K562 (cell line): ENCODE data around the gene PATL2. TPM values are rescaled to one million over a fixed set of nuclear protein-coding genes. Genes with fewer than 3 reads are reported as not detected.

ENCODE experiments used
- CLOCK ChIP-seq: fragments of 250-450 bp; sonication (Bioruptor Pico); IDR thresholded peaks from 2 replicates; pipeline ENCODE4 v1.4.0; 2020; ENCODE audit warnings: mild to moderate bottlenecking, moderate library complexity, borderline replicate concordance
- NFIX ChIP-seq: fragments of 250-450 bp; sonication (Bioruptor Pico); IDR thresholded peaks from 2 replicates; pipeline ENCODE4 v1.4.0; 2020; ENCODE audit warnings: low read depth, mild to moderate bottlenecking, moderate library complexity
- SMAD2 ChIP-seq: fragments of 150-350 bp; IDR thresholded peaks from 2 replicates; pipeline ENCODE4 v1.6.1; 2014; ENCODE audit warnings: low read depth, mild to moderate bottlenecking, low read length
- ZFP1 ChIP-seq: fragments of 450-650 bp; formaldehyde crosslinking; IDR thresholded peaks from 2 replicates; pipeline ENCODE4 v1.4.0; 2020; ENCODE audit warnings: mild to moderate bottlenecking, mixed read lengths
- ZNF239 ChIP-seq: fragments of 250-450 bp; sonication (Bioruptor Pico); IDR thresholded peaks from 2 replicates; pipeline ENCODE4 v1.4.0; 2020; ENCODE audit warnings: mild to moderate bottlenecking
- ZNF655 ChIP-seq: fragments of 250-450 bp; sonication (Bioruptor Pico); IDR thresholded peaks from 2 replicates; pipeline ENCODE4 v1.5.0; 2021
- polyA plus RNA-seq, 8 experiments: library from polyadenylated mRNA; depleted of rRNA in 4 of 8; stranded (reverse) in 5 of 8; unstranded in 3 of 8; fragments of >200 nt; fragmentation: Nextera tagmentation in 2 of 8; fragmentation: Illumina TruSeq in 1 of 8; extraction: Ambion mirVana in 2 of 8; extraction: Trizol in 1 of 8; gene quantifications; 2 replicates each; pipeline versions ENCODE4 v1.2.1 to v1.2.3, GENCODE V29; 2011 to 2014; ENCODE audit warnings: inconsistent platforms in 1 of 8, missing spikeins in 1 of 8
- small RNA-seq: library from RNA; depleted of rRNA; stranded (forward); fragments of <200 nt; gene quantifications from one replicate; pipeline ENCODE3, GENCODE V24; 2014
- total RNA-seq, 7 experiments: library from RNA; depleted of rRNA in 6 of 7; stranded (reverse); fragments of >200 nt in 6 of 7; fragmentation: Illumina TruSeq in 2 of 7; extraction: Trizol in 2 of 7; gene quantifications; 2 replicates each; pipeline versions ENCODE4 v1.2.1 to v1.2.3, GENCODE V29; 2011 to 2021; ENCODE audit warnings: low replicate concordance in 1 of 7

Gene PATL2
- total and polyA plus RNA-seq, 9 of the 15 experiments (the other 6 are each of a cell fraction or from before 2014, with no cell fraction given): 0.42 to 1.1 (median 0.86) TPM

- TF ChIP-seq ZNF655 (CRISPR knock-in tag) (no peak), SMAD2 (no peak), NFIX (CRISPR knock-in tag) (no peak), CLOCK (CRISPR knock-in tag) (no peak), ZFP1 (no peak), ZNF239 (no peak)
Measured at GRCh38 chr15:44616974-44617373, 94.1 kb downstream of the PATL2 start (continued).

Small RNA genes lying within 50 kb of the gene (small RNA-seq; reads per million reads assigned to genes)
- gene RF00019: not detected

Other genes with a start within 250 kb of the PATL2 start
- 80.7 and 85.0 TPM in 2 replicates for gene EIF3J, start 174.2 kb downstream of the PATL2 start, total RNA-seq (2014; rRNA removed)
- gene EIF3J, start 174.2 kb downstream of the PATL2 start, total RNA-seq (2014; rRNA removed; fragmentation: Illumina TruSeq; extraction: Trizol): 151 and 171 TPM in 2 replicates
- gene EIF3J, start 174.2 kb downstream of the PATL2 start, total RNA-seq (2015; rRNA removed; fragmentation: Illumina TruSeq; extraction: Trizol): 146 and 164 TPM in 2 replicates
- 150 and 153 TPM in 2 replicates for gene EIF3J, start 174.2 kb downstream of the PATL2 start, total RNA-seq (2021)
- 152 and 217 TPM in 2 replicates for gene EIF3J, start 174.2 kb downstream of the PATL2 start, polyA plus RNA-seq (2011; rRNA removed)
- 192 and 215 TPM in 2 replicates for gene EIF3J, start 174.2 kb downstream of the PATL2 start, polyA plus RNA-seq (2014; fragmentation: Illumina TruSeq; extraction: Trizol)
- 10 to 100 TPM; 44.2 to 48.4 TPM for gene EIF3J, start 174.2 kb downstream of the PATL2 start, polyA plus RNA-seq (2014; fragmentation: Nextera tagmentation; extraction: Ambion mirVana)
- 111 and 150 TPM in 2 replicates for gene EIF3J, start 174.2 kb downstream of the PATL2 start, polyA plus RNA-seq (2014; rRNA removed)
- gene SPG11, start 47.7 kb downstream of the PATL2 start, total RNA-seq (2014; rRNA removed): 31.3 and 47.4 TPM in 2 replicates
- gene SPG11, start 47.7 kb downstream of the PATL2 start, total RNA-seq (2014; rRNA removed; fragmentation: Illumina TruSeq; extraction: Trizol): 57.9 and 64.1 TPM in 2 replicates
- 49.6 and 55.1 TPM in 2 replicates for gene SPG11, start 47.7 kb downstream of the PATL2 start, total RNA-seq (2015; rRNA removed; fragmentation: Illumina TruSeq; extraction: Trizol)
- 50.9 and 51.2 TPM in 2 replicates for gene SPG11, start 47.7 kb downstream of the PATL2 start, total RNA-seq (2021)
- gene SPG11, start 47.7 kb downstream of the PATL2 start, polyA plus RNA-seq (2011; rRNA removed): 71.2 and 96.5 TPM in 2 replicates
- 45.6 and 48.0 TPM in 2 replicates for gene SPG11, start 47.7 kb downstream of the PATL2 start, polyA plus RNA-seq (2014; fragmentation: Illumina TruSeq; extraction: Trizol)
- gene SPG11, start 47.7 kb downstream of the PATL2 start, polyA plus RNA-seq (2014; fragmentation: Nextera tagmentation; extraction: Ambion mirVana): 10 to 100 TPM; 23.3 to 24.0 TPM
- 33.9 and 34.1 TPM in 2 replicates for gene SPG11, start 47.7 kb downstream of the PATL2 start, polyA plus RNA-seq (2014; rRNA removed)
- 508 and 518 TPM in 2 replicates for gene B2M, start 194 bp upstream of the PATL2 start, total RNA-seq (2014; rRNA removed)
- gene B2M, start 194 bp upstream of the PATL2 start, total RNA-seq (2014; rRNA removed; fragmentation: Illumina TruSeq; extraction: Trizol): 872 and 963 TPM in 2 replicates
- 938 and 983 TPM in 2 replicates for gene B2M, start 194 bp upstream of the PATL2 start, total RNA-seq (2015; rRNA removed; fragmentation: Illumina TruSeq; extraction: Trizol)
- gene B2M, start 194 bp upstream of the PATL2 start, total RNA-seq (2021): 460 and 518 TPM in 2 replicates
- 1,201 and 1,654 TPM in 2 replicates for gene B2M, start 194 bp upstream of the PATL2 start, polyA plus RNA-seq (2011; rRNA removed)
- 1,667 and 1,763 TPM in 2 replicates for gene B2M, start 194 bp upstream of the PATL2 start, polyA plus RNA-seq (2014; fragmentation: Illumina TruSeq; extraction: Trizol)
- gene B2M, start 194 bp upstream of the PATL2 start, polyA plus RNA-seq (2014; fragmentation: Nextera tagmentation; extraction: Ambion mirVana): 1,000 to 10,000 TPM; 2,823 to 3,138 TPM
- 981 and 1,032 TPM in 2 replicates for gene B2M, start 194 bp upstream of the PATL2 start, polyA plus RNA-seq (2014; rRNA removed)
- 1.5 and 1.8 TPM in 2 replicates for gene TRIM69, start 25.2 kb upstream of the PATL2 start, total RNA-seq (2014; rRNA removed)
- 2.2 and 2.6 TPM in 2 replicates for gene TRIM69, start 25.2 kb upstream of the PATL2 start, total RNA-seq (2014; rRNA removed; fragmentation: Illumina TruSeq; extraction: Trizol)
- gene TRIM69, start 25.2 kb upstream of the PATL2 start, total RNA-seq (2015; rRNA removed; fragmentation: Illumina TruSeq; extraction: Trizol): 4.0 and 4.3 TPM in 2 replicates
- 3.2 and 4.1 TPM in 2 replicates for gene TRIM69, start 25.2 kb upstream of the PATL2 start, total RNA-seq (2021)
- gene TRIM69, start 25.2 kb upstream of the PATL2 start, polyA plus RNA-seq (2011; rRNA removed): 3.3 and 4.1 TPM in 2 replicates
- 2.6 and 3.8 TPM in 2 replicates for gene TRIM69, start 25.2 kb upstream of the PATL2 start, polyA plus RNA-seq (2014; fragmentation: Illumina TruSeq; extraction: Trizol)
- gene TRIM69, start 25.2 kb upstream of the PATL2 start, polyA plus RNA-seq (2014; fragmentation: Nextera tagmentation; extraction: Ambion mirVana): 1 to 10 TPM; 1.0 to 1.6 TPM
- gene TRIM69, start 25.2 kb upstream of the PATL2 start, polyA plus RNA-seq (2014; rRNA removed): 2.0 and 2.3 TPM in 2 replicates
- gene TERB2, start 245.4 kb upstream of the PATL2 start, total RNA-seq (2014; rRNA removed): not detected in 2 replicates
- not detected in 2 replicates for gene TERB2, start 245.4 kb upstream of the PATL2 start, total RNA-seq (2014; rRNA removed; fragmentation: Illumina TruSeq; extraction: Trizol)
- not detected in 2 replicates for gene TERB2, start 245.4 kb upstream of the PATL2 start, total RNA-seq (2015; rRNA removed; fragmentation: Illumina TruSeq; extraction: Trizol)
- gene TERB2, start 245.4 kb upstream of the PATL2 start, total RNA-seq (2021): not detected in 2 replicates
- not detected in 2 replicates for gene TERB2, start 245.4 kb upstream of the PATL2 start, polyA plus RNA-seq (2011; rRNA removed)
- gene TERB2, start 245.4 kb upstream of the PATL2 start, polyA plus RNA-seq (2014; fragmentation: Illumina TruSeq; extraction: Trizol): not detected in 2 replicates
- gene TERB2, start 245.4 kb upstream of the PATL2 start, polyA plus RNA-seq (2014; fragmentation: Nextera tagmentation; extraction: Ambion mirVana): not detected
- not detected in 2 replicates for gene TERB2, start 245.4 kb upstream of the PATL2 start, polyA plus RNA-seq (2014; rRNA removed)